ENCODE data around the gene DNAJC5. TPM values are rescaled to one million over a fixed set of nuclear protein-coding genes. Genes with fewer than 3 reads are reported as not detected.

Gene DNAJC5
- total and polyA plus RNA-seq, 2 of the 8 experiments (the other 6 are each of a cell fraction or from before 2014, with no cell fraction given): 19.2 to 31.2 TPM

GRCh38 chr20:63924241-63924640 lies 29.3 kb downstream of the DNAJC5 start:
- Histone ChIP-seq H4K8ac (ENCODE audit: extremely low read depth, insufficient read depth, low read length) (no peak overlapping the region), H3K79me2 (ENCODE audit: control insufficient read depth in 1 of 2, insufficient read depth in 2 of 2, low read length in 2 of 2) (peaks cover 0 to 5% of the 10 kb centered on the region in 2 experiments; a peak in 1 of 4 replicates)
- CTCF ChIA-PET (ENCODE audit: partially characterized antibody): interaction anchor here (1.1 to 6.2 kb wide), 4 partner anchors 10 to 48 kb away, joined by 3 to 57 read pairs (median 4); no protein-coding TSS in a partner anchor

More at GRCh38 chr20:63924241-63924640, 29.3 kb downstream of the DNAJC5 start:
- POLR2A ChIA-PET (ENCODE audit: partially characterized antibody): interaction anchor here (0.6 to 0.8 kb wide), 2 partner anchors 10 to 607 kb away, joined by 3 read pairs; no protein-coding TSS in a partner anchor
- Histone ChIP-seq H3K23ac (ENCODE audit: insufficient read length) (no peak overlapping the region), H3K27ac (ENCODE audit: low read depth, low read length) (no peak overlapping the region), H2BK5ac (ENCODE audit: low read depth, low read length) (no peak overlapping the region), H2BK20ac (ENCODE audit: low read length) (no peak overlapping the region), H3K23me2 (ENCODE audit: low read depth, low read length) (no peaks in the 10 kb centered on the region), H3K4me2 (ENCODE audit: insufficient read depth in 1 of 2, low read depth in 2 of 2, low read length in 2 of 2) (no peak overlapping the region), H4K91ac (replicated peaks; ENCODE audit: insufficient read length, low read length) (no peak overlapping the region), H3K4me3 (ENCODE audit: extremely low read depth in 1 of 4, insufficient read depth in 2 of 4, low read depth in 3 of 4, low read length in 4 of 4) (no peak overlapping the region), H2AK5ac (ENCODE audit: low read depth, low read length) (no peak overlapping the region), H4K20me1 (replicated peaks in 1 of 2; ENCODE audit: control insufficient read depth in 1 of 2, insufficient read depth in 2 of 2, low read length in 2 of 2) (peaks cover 0 to 4% of the 10 kb centered on the region in 2 experiments), H3K36me3 (ENCODE audit: control insufficient read depth in 2 of 4, insufficient read depth in 4 of 4, low read length in 3 of 4) (peaks cover 0 to 14% (median 8%) of the 10 kb centered on the region in 4 experiments; a peak in 6 of 8 replicates), H3K9ac (replicated peaks in 1 of 4; ENCODE audit: extremely low read depth in 1 of 4, low read depth in 3 of 4, low read length in 3 of 4) (no peak overlapping the region), H3K27me3 (replicated peaks in 1 of 4; ENCODE audit: control insufficient read depth in 3 of 4, extremely low read depth in 1 of 4, insufficient read depth in 3 of 4, low read length in 3 of 4) (no peaks in the 10 kb centered on the region), H3K14ac (ENCODE audit: insufficient read length) (no peak overlapping the region), H3K56ac (replicated peaks; ENCODE audit: insufficient read length, low read depth, low read length) (no peak overlapping the region), H3K4ac (replicated peaks; ENCODE audit: insufficient read length, low read depth, low read length) (no peak overlapping the region), H4K5ac (ENCODE audit: insufficient read length, low read depth, low read length) (no peak overlapping the region), H2BK120ac (replicated peaks; ENCODE audit: low read depth, low read length) (no peak overlapping the region), H3K79me1 (ENCODE audit: low read depth, low read length) (no peaks in the 10 kb centered on the region; the same call in 1 of the 2 replicates), H2BK15ac (ENCODE audit: low read length) (no peak overlapping the region), H3K18ac (ENCODE audit: extremely low read depth, low read length) (no peak overlapping the region), H2AFZ (ENCODE audit: low read length) (no peak overlapping the region), H3K9me3 (ENCODE audit: insufficient read depth in 2 of 2, low read depth in 1 of 2, low read length in 1 of 2) (no peaks in the 10 kb centered on the region), H2BK12ac (ENCODE audit: low read depth, low read length) (no peak overlapping the region), H3K4me1 (replicated peaks in 1 of 4; ENCODE audit: control insufficient read depth in 3 of 4, insufficient read depth in 4 of 4, low read length in 3 of 4) (no peaks in the 10 kb centered on the region)
- TF ChIP-seq EP300 (IDR thresholded peaks at IDR 0.05; ENCODE audit: borderline replicate concordance in 1 of 2, low read depth in 2 of 2, low read length in 2 of 2): no peak
- no peak for TF ChIP-seq CBX8 (IDR thresholded peaks at IDR 0.05; ENCODE audit: borderline replicate concordance, low read depth, low read length)
- TF ChIP-seq TCF12 (IDR thresholded peaks at IDR 0.05; ENCODE audit: low read depth, low read length): no peak
- no peak for TF ChIP-seq TEAD4 (IDR thresholded peaks at IDR 0.05; ENCODE audit: low read depth, low read length)
- DNase-seq (ENCODE audit: low read depth in 1 of 2, low spot score in 2 of 2) (no peak), FAIRE-seq (no peak)
- WGBS, 2 experiments (ENCODE audit: extremely low coverage in 1 of 2, insufficient coverage in 1 of 2, insufficient read length in 1 of 2, insufficient replicate concordance in 2 of 2, low coverage in 1 of 2, low lambda C conversion rate in 2 of 2, missing lambda C conversion rate in 1 of 2): 93% methylated on average over 9 of the region's 9 CpGs; no CpG with 5 or more reads in 1 of the 2 experiments

All from H1 (cell line).